CD14-positive monocyte (primary cell): ENCODE measurements around the gene TRIM56. TPM values are rescaled to one million over a fixed set of nuclear protein-coding genes. Genes with fewer than 3 reads are reported as not detected.
"Not testable (repeated sequence)": the region's sequence is repeated elsewhere in the genome, so short reads cannot be mapped to it uniquely, and the experiment has no call there.

ENCODE experiments used
- DNase-seq, 3 donors: peaks; one replicate each; pipeline ENCODE4 v3.0.0-alpha.2; 2011 to 2022
- H2AFZ ChIP-seq: 2 replicates; pipeline ENCODE4 v1.6.0; 2012; ENCODE audit warnings: mild to moderate bottlenecking, low read depth, low read length, inconsistent platforms; ENCODE audit not compliant: insufficient read depth, poor library complexity, severe bottlenecking
- H3K27ac ChIP-seq, 2 donors: 1 replicate in 1 of 2; 2 replicates in 1 of 2; pipeline ENCODE4 v1.5.1; 2012 to 2013; ENCODE audit warnings: low read length in 2 of 2, control low read depth in 1 of 2, inconsistent platforms in 1 of 2, low read depth in 1 of 2, mild to moderate bottlenecking in 1 of 2
- H3K27me3 ChIP-seq, 2 donors: one replicate each; pipeline versions ENCODE4 v1.6.0 to v1.6.1; 2011 to 2013; ENCODE audit warnings: low read length in 2 of 2; ENCODE audit not compliant: control insufficient read depth in 2 of 2, insufficient read depth in 2 of 2
- H3K36me3 ChIP-seq, 2 donors: replicated peaks in 1 of 2; 1 replicate in 1 of 2; 2 replicates in 1 of 2; pipeline versions ENCODE4 v1.5.1 to v1.6.1; 2012 to 2013; ENCODE audit warnings: low read length in 2 of 2, control low read depth in 1 of 2, inconsistent platforms in 1 of 2, mild to moderate bottlenecking in 1 of 2; ENCODE audit not compliant: insufficient read depth in 2 of 2, control insufficient read depth in 1 of 2
- H3K4me1 ChIP-seq, 2 donors: 1 replicate in 1 of 2; 2 replicates in 1 of 2; pipeline versions ENCODE4 v1.5.1 to v1.6.1; 2012 to 2013; ENCODE audit warnings: low read length in 2 of 2, control low read depth in 1 of 2, inconsistent platforms in 1 of 2, mild to moderate bottlenecking in 1 of 2, moderate library complexity in 1 of 2; ENCODE audit not compliant: insufficient read depth in 2 of 2, control insufficient read depth in 1 of 2
- H3K4me2 ChIP-seq: replicated peaks from 2 replicates; pipeline ENCODE3; 2012; ENCODE audit warnings: low read length, moderate library complexity, mild to moderate bottlenecking; ENCODE audit not compliant: poor library complexity, severe bottlenecking; ENCODE audit errors: extremely low read depth
- H3K4me3 ChIP-seq, 3 experiments: fragments of 200-600 bp in 1 of 3; sonication (generic) in 1 of 3; replicated peaks in 1 of 3; 1 replicate in 2 of 3; 2 replicates in 1 of 3; pipeline ENCODE4 v1.5.1; 2011 to 2013; ENCODE audit warnings: low read length in 3 of 3, mild to moderate bottlenecking in 3 of 3, control low read depth in 2 of 3, low read depth in 2 of 3, inconsistent platforms in 1 of 3, moderate library complexity in 1 of 3
- H3K79me2 ChIP-seq: 2 replicates; pipeline ENCODE4 v1.6.0; 2012; ENCODE audit warnings: mild to moderate bottlenecking, control low read depth, inconsistent platforms, low read length, moderate library complexity; ENCODE audit not compliant: insufficient read depth
- H3K9ac ChIP-seq: 2 replicates; pipeline ENCODE4 v1.6.0; 2017; ENCODE audit warnings: low read length, mild to moderate bottlenecking; ENCODE audit not compliant: insufficient read depth, poor library complexity, severe bottlenecking
- H3K9me3 ChIP-seq, 2 donors: replicated peaks in 1 of 2; 1 replicate in 1 of 2; 2 replicates in 1 of 2; pipeline versions ENCODE4 v1.5.1 to v1.6.1; 2012 to 2013; ENCODE audit warnings: low read length in 2 of 2, control low read depth in 1 of 2; ENCODE audit not compliant: control insufficient read depth in 1 of 2, insufficient read depth in 1 of 2
- H4K20me1 ChIP-seq: 2 replicates; pipeline ENCODE4 v1.6.0; 2012; ENCODE audit warnings: mild to moderate bottlenecking, low read length, control low read depth, moderate library complexity; ENCODE audit not compliant: insufficient read depth
- H3K27ac Mint-ChIP-seq, 7 donors: one replicate each; pipeline ENCODE4 v1.8.0; 2020; ENCODE audit warnings: mild to moderate bottlenecking in 7 of 7, mixed read lengths in 7 of 7, moderate library complexity in 6 of 7, inconsistent platforms in 2 of 7
- H3K27me3 Mint-ChIP-seq, 3 donors: one replicate each; pipeline ENCODE4 v1.8.0; 2021 to 2022; ENCODE audit warnings: low read depth in 3 of 3, mild to moderate bottlenecking in 3 of 3, mixed read lengths in 3 of 3, moderate library complexity in 3 of 3, inconsistent platforms in 1 of 3
- H3K36me3 Mint-ChIP-seq, 2 donors: one replicate each; pipeline ENCODE4 v1.8.0; 2020; ENCODE audit warnings: mixed read lengths in 2 of 2, inconsistent platforms in 1 of 2, mild to moderate bottlenecking in 1 of 2
- H3K4me1 Mint-ChIP-seq: one replicate; pipeline ENCODE4 v1.8.0; 2020; ENCODE audit warnings: mild to moderate bottlenecking, mixed read lengths
- H3K4me3 Mint-ChIP-seq, 2 donors: one replicate each; pipeline ENCODE4 v1.8.0; 2020; ENCODE audit warnings: mild to moderate bottlenecking in 2 of 2, mixed read lengths in 2 of 2, moderate library complexity in 1 of 2
- H3K9me3 Mint-ChIP-seq, 7 donors: one replicate each; pipeline ENCODE4 v1.8.0; 2020 to 2022; ENCODE audit warnings: mixed read lengths in 7 of 7, mild to moderate bottlenecking in 6 of 7, moderate library complexity in 6 of 7, inconsistent platforms in 2 of 7
- WGBS: methylation state at CpG from one replicate; pipeline ENCODE4 v1.1.5; 2013; ENCODE audit warnings: missing lambda C conversion rate; ENCODE audit not compliant: insufficient coverage; 5-methylcytosine and 5-hydroxymethylcytosine counted together
- intact Hi-C, 2 donors: fragments of 100-400 bp; cut with micrococcal nuclease; formaldehyde crosslinking; loops; one replicate each; pipeline versions ENCODE4 v1.15.0 to v1.15.1; 2023
- polyA plus RNA-seq, 3 donors: library from polyadenylated mRNA; depleted of rRNA in 1 of 3; unstranded in 2 of 3; stranded (reverse) in 1 of 3; fragments of 300-500 nt in 2 of 3; fragments of >200 nt in 1 of 3; fragmentation: Illumina TruSeq in 2 of 3; gene quantifications; 1 replicate in 2 of 3; 2 replicates in 1 of 3; pipeline ENCODE4 v1.2.3, GENCODE V29; 2012 to 2021
- TF ChIP-seq, protein P1 (sequence below): fragments of 200-600 bp; IDR thresholded peaks from one replicate; pipeline ENCODE4 v1.8.0; 2022; ENCODE audit warnings: antibody characterized with exemption, mild to moderate bottlenecking

Gene TRIM56
- polyA plus RNA-seq, 3 donors = 0.66 to 9.4 (median 1.2) TPM

DNA sequence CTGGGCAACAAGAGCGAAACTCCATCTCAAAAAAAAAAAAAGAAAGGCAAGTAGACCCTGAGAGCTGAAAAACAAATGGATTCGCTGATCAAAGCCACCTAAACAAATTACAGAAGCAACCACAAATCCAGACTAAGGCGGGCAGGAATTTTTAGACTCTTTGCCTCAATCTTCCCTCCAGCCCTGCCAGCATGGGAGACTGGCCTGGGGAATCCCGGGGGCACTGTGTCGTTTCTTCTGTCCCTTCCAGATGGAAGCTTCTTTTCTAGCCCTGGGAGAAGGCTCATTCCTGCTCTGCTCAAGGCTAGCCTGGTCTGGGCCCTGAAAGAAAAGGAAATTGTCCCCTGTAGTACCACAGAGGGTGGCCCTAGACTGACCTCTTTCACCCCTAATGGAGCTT, 26.0 kb downstream of the TRIM56 start:
- Histone ChIP-seq H4K20me1 (no peaks in the 10 kb centered on the region), H2AFZ (no peak overlapping the region), H3K9ac (no peak overlapping the region), H3K27ac (no peak overlapping the region), H3K27me3 (no peaks in the 10 kb centered on the region), H3K4me2 (no peak overlapping the region), H3K36me3 (no peaks in the 10 kb centered on the region), H3K9me3 (no peaks in the 10 kb centered on the region), H3K79me2 (no peaks in the 10 kb centered on the region), H3K4me1 (peaks cover 15 to 22% of the 10 kb centered on the region in 2 donors), H3K4me3 (no peak overlapping the region)
- H3K36me3 Mint-ChIP-seq = no peaks in the 10 kb centered on the region
- intact Hi-C loops = no loop called here
- H3K27me3 Mint-ChIP-seq = peaks cover 3 to 14% (median 5%) of the 10 kb centered on the region in 3 donors
- peaks cover 15% of the 10 kb centered on the region for H3K4me1 Mint-ChIP-seq
- 100% methylated on average over 2 of the region's 5 CpGs for WGBS
- TF ChIP-seq, protein P1, sequence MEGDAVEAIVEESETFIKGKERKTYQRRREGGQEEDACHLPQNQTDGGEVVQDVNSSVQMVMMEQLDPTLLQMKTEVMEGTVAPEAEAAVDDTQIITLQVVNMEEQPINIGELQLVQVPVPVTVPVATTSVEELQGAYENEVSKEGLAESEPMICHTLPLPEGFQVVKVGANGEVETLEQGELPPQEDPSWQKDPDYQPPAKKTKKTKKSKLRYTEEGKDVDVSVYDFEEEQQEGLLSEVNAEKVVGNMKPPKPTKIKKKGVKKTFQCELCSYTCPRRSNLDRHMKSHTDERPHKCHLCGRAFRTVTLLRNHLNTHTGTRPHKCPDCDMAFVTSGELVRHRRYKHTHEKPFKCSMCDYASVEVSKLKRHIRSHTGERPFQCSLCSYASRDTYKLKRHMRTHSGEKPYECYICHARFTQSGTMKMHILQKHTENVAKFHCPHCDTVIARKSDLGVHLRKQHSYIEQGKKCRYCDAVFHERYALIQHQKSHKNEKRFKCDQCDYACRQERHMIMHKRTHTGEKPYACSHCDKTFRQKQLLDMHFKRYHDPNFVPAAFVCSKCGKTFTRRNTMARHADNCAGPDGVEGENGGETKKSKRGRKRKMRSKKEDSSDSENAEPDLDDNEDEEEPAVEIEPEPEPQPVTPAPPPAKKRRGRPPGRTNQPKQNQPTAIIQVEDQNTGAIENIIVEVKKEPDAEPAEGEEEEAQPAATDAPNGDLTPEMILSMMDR = no peak
- H3K4me3 Mint-ChIP-seq = no peak overlapping the region
- no peaks in the 10 kb centered on the region for H3K9me3 Mint-ChIP-seq
- no peak overlapping the region for H3K27ac Mint-ChIP-seq
- no peak for DNase-seq

DNA sequence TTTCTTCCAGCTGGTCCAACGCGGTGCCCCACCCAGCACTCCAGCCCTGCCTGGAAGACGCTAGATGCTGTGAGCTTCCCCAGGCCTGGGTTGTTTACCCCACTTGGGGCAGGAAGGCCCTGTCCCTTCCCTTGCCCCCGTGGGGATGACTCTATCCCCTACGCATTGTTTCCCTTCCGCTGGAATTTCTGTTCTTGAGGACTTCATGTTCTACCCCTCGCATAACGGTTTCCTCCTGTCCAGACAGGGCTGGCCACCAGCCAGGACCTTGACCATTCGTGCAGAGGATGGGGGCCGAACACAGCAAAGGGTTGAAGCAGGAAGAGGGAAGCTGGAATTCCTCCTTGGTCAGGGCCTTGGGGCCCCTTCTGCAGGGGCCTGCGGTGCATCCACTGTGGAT, 27.0 kb downstream of the TRIM56 start:
- Histone ChIP-seq H3K27me3 (no peaks in the 10 kb centered on the region), H3K4me2 (no peak overlapping the region), H3K9ac (no peak overlapping the region), H3K4me1 (peaks cover 15 to 17% of the 10 kb centered on the region in 2 donors), H3K27ac (no peak overlapping the region), H3K9me3 (no peaks in the 10 kb centered on the region), H3K4me3 (no peak overlapping the region), H2AFZ (no peak overlapping the region), H4K20me1 (no peaks in the 10 kb centered on the region), H3K79me2 (no peaks in the 10 kb centered on the region), H3K36me3 (no peaks in the 10 kb centered on the region)
- intact Hi-C loops = no loop called here
- no peak overlapping the region for H3K4me3 Mint-ChIP-seq
- peaks cover 13% of the 10 kb centered on the region for H3K4me1 Mint-ChIP-seq
- no peaks in the 10 kb centered on the region for H3K36me3 Mint-ChIP-seq
- no peaks in the 10 kb centered on the region for H3K9me3 Mint-ChIP-seq
- WGBS = 80% methylated on average over 8 of the region's 11 CpGs
- DNase-seq = no peak
- peaks cover 3 to 14% (median 7%) of the 10 kb centered on the region in 3 donors for H3K27me3 Mint-ChIP-seq
- TF ChIP-seq, protein P1 = no peak
- no peak overlapping the region for H3K27ac Mint-ChIP-seq

DNA sequence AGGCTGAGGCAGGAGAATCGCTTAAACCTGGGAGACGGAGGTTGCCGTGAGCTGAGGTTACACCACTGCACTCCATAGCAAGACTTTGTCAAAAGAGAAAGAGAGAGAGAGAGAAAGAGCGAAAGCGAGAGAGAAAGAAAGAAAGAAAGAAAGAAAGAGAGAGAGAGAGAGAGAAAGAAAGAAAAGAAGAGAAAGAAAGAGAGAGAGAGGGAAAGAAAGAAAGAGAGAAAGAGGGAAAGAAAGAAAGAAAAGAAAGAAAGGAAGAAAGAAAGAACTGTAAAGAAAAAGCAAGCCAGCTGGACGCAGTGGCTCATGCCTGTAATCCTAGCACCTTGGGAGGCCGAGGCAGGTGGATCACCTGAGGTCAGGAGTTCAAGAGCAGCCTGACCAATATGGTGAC, 27.9 kb downstream of the TRIM56 start:
- H3K27ac Mint-ChIP-seq, H3K4me3 ChIP-seq, H3K4me1 Mint-ChIP-seq, H3K27me3 ChIP-seq, H3K36me3 ChIP-seq, H3K9me3 ChIP-seq, intact Hi-C loops, H3K4me3 Mint-ChIP-seq, H3K9me3 Mint-ChIP-seq, H3K79me2 ChIP-seq, H3K4me1 ChIP-seq, H3K4me2 ChIP-seq, H4K20me1 ChIP-seq, H3K27ac ChIP-seq, H3K36me3 Mint-ChIP-seq, DNase-seq, H2AFZ ChIP-seq, H3K9ac ChIP-seq: not testable (repeated sequence)
- 100% methylated on average over 5 of the region's 7 CpGs for WGBS
- H3K27me3 Mint-ChIP-seq = peaks cover 2 to 13% (median 8%) of the 10 kb centered on the region in 3 donors
